OCI-LY7 (cell line): Measurements from ENCODE around the gene UBE2N. TPM values are rescaled to one million over a fixed set of nuclear protein-coding genes. Genes with fewer than 3 reads are reported as not detected.
A peak's percentile ranks its signal among the peaks of the same experiment; 100 is the strongest.

Experiments
- BruUV-seq: library from RNA; stranded (reverse); fragments of 400-500 nt; replicated peaks from 2 replicates; lab custom pipeline; 2021; lab: Mats Ljungman, UMichigan
- CTCF ChIA-PET: fragments of 300-600 bp; sonication (Branson Sonifier 250); formaldehyde crosslinking; loops from one replicate; lab custom pipeline; 2022; ENCODE audit warnings: antibody characterized with exemption; ENCODE audit not compliant: unreplicated experiment; lab: Charles Lee
- POLR2A ChIA-PET: fragments of 300-600 bp; sonication (Branson Sonifier 250); formaldehyde crosslinking; loops from one replicate; lab custom pipeline; 2022; ENCODE audit warnings: antibody characterized with exemption; lab: Charles Lee
- DNase-seq: peaks from one replicate; pipeline ENCODE4 v3.0.0-alpha.2; 2015; ENCODE audit warnings: low spot score
- H2AFZ ChIP-seq: fragments of 200-600 bp; sonication (generic), shearing (Covaris generic); 2 replicates; pipeline ENCODE4 v1.6.1; 2014; ENCODE audit warnings: mild to moderate bottlenecking, antibody characterized with exemption, low read length, moderate library complexity
- H3K27ac ChIP-seq: fragments of 200-600 bp; sonication (generic); 2 replicates; pipeline ENCODE4 v1.5.1; 2014; ENCODE audit warnings: mixed run types, low read depth, mild to moderate bottlenecking, moderate library complexity, low read length, inconsistent platforms; ENCODE audit not compliant: poor library complexity, severe bottlenecking
- H3K36me3 ChIP-seq: fragments of 200-600 bp; sonication (generic); 2 replicates; pipeline ENCODE4 v1.6.1; 2014; ENCODE audit warnings: mild to moderate bottlenecking, antibody characterized with exemption, low read length, moderate library complexity, mixed read lengths; ENCODE audit not compliant: insufficient read depth
- H3K4me1 ChIP-seq: fragments of 200-600 bp; sonication (generic); 2 replicates; pipeline ENCODE4 v1.5.1; 2014; ENCODE audit warnings: mild to moderate bottlenecking, low read length; ENCODE audit not compliant: insufficient read depth, poor library complexity, severe bottlenecking
- H3K4me2 ChIP-seq: fragments of 200-600 bp; sonication (generic); 2 replicates; pipeline ENCODE4 v1.6.1; 2014; ENCODE audit warnings: mild to moderate bottlenecking, low read length
- H3K4me3 ChIP-seq: fragments of 200-600 bp; sonication (generic); 2 replicates; pipeline ENCODE4 v1.5.1; 2014; ENCODE audit warnings: mild to moderate bottlenecking, low read depth, low read length; ENCODE audit not compliant: poor library complexity, severe bottlenecking
- H3K79me2 ChIP-seq: fragments of 200-600 bp; sonication (generic); 2 replicates; pipeline ENCODE4 v1.6.1; 2016; ENCODE audit warnings: low read depth, mild to moderate bottlenecking, low read length, moderate library complexity, mixed read lengths; ENCODE audit not compliant: insufficient read depth
- H3K9me2 ChIP-seq: fragments of 200-600 bp; sonication (generic); 2 replicates; pipeline ENCODE4 v1.6.1; 2016; ENCODE audit warnings: mild to moderate bottlenecking, low read length, mixed read lengths; ENCODE audit not compliant: insufficient read depth
- H3K9me3 ChIP-seq: fragments of 200-600 bp; sonication (generic); 2 replicates; pipeline ENCODE4 v1.6.1; 2014; ENCODE audit warnings: mild to moderate bottlenecking, mixed run types, low read length, mixed read lengths
- H4K20me1 ChIP-seq: fragments of 200-600 bp; sonication (generic); 2 replicates; pipeline ENCODE4 v1.6.1; 2014; ENCODE audit warnings: mild to moderate bottlenecking, antibody characterized with exemption, low read length, moderate library complexity, mixed read lengths; ENCODE audit not compliant: insufficient read depth
- EZH2phosphoT487 ChIP-seq: fragments of 200-600 bp; sonication (generic); IDR thresholded peaks from 2 replicates; pipeline ENCODE4 v1.6.1; 2018; ENCODE audit warnings: low read depth, borderline replicate concordance, mild to moderate bottlenecking, mixed run types, antibody characterized with exemption, low read length, moderate library complexity, mixed read lengths
- intact Hi-C: fragments of 100-400 bp; cut with micrococcal nuclease; formaldehyde crosslinking; loops from one replicate; pipeline ENCODE4 v1.10.0; 2022; ENCODE audit not compliant: unreplicated experiment
- total RNA-seq, 2 experiments: library from RNA; depleted of rRNA in 1 of 2; stranded (reverse); fragments of >200 nt in 1 of 2; shearing (Covaris generic) in 1 of 2; gene quantifications; 2 replicates each; pipeline ENCODE4 v1.2.3, GENCODE V29; 2014 to 2022
- TF ChIP-seq, protein P1 (sequence below): fragments of 200-600 bp; sonication (generic); conservative IDR thresholded peaks from 2 replicates; pipeline ENCODE4 v1.5.1; 2014; ENCODE audit warnings: mild to moderate bottlenecking, antibody characterized with exemption, low read length, moderate library complexity, mixed read lengths

UBE2N gene
- total RNA-seq, 2 experiments from 2014 or later, result 153 to 214 TPM

DNA sequence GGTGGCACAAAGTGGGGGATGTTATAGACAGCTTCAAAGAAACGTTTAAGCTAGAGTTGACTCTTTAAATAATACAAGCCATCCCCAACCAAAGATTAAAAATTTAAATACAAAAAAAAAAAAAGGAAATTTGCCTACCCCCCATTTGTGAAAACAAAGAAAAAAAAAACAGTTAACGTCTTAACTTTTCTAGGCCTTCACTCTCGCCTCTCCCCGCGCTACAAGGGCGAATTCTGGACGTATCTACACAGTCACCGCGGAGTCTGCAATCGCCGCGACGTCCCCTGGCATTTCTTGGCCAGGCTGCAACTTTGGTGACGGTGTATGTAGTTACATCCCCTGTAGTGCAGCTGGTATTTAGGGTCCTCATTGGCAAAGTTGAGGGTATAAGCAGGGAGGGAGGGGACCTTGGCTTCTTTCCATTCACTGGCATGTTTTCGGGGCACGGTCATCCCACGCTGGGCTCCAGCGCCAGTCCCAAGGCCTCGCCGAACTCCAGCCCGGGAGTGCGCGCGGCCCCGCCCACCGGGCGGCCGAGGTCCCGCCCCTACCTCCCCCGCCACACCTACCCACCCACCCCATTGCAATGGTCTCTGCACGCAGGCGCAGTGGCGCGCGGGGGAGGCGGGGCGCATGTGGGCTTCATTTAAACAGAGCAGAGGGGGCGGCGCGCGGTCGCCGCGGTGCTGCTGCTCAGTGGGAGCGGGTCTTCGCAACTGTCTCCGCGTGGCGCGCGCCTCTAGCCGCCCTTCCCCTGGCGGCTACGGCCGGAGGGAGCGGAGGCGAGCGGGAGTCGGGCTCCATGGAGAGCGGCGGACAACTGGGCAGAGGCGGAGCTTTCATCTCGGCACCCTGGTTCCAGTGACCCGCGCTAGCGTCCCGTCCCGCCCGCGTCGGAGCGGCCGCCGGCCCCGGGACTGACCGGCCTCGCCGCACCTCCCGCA, 64.2 kb downstream of the UBE2N start, which contains the start of gene NUDT4:
Gene NUDT4 (plus strand): TSS at position 674 of the 944 bp plus-strand sequence. CDS start 398 bp downstream, outside the sequence.
- BruUV-seq, result no TSS peak

GRCh38 chr12:93376436-93377251, 65.1 kb downstream of the UBE2N start:
- H4K20me1 ChIP-seq, result peaks cover 26% of the 10 kb centered on the region
- peak overlapping the region; percentile 71; the same call in 1 of the 2 replicates for H2AFZ ChIP-seq
- DNase-seq, result no peak
- 0 out of 2 replicates have a peak overlapping the region, but pooled peaks have one; percentile 67 for H3K4me2 ChIP-seq
- peaks cover 23% of the 10 kb centered on the region for H3K4me1 ChIP-seq
- TF ChIP-seq, protein P1, sequence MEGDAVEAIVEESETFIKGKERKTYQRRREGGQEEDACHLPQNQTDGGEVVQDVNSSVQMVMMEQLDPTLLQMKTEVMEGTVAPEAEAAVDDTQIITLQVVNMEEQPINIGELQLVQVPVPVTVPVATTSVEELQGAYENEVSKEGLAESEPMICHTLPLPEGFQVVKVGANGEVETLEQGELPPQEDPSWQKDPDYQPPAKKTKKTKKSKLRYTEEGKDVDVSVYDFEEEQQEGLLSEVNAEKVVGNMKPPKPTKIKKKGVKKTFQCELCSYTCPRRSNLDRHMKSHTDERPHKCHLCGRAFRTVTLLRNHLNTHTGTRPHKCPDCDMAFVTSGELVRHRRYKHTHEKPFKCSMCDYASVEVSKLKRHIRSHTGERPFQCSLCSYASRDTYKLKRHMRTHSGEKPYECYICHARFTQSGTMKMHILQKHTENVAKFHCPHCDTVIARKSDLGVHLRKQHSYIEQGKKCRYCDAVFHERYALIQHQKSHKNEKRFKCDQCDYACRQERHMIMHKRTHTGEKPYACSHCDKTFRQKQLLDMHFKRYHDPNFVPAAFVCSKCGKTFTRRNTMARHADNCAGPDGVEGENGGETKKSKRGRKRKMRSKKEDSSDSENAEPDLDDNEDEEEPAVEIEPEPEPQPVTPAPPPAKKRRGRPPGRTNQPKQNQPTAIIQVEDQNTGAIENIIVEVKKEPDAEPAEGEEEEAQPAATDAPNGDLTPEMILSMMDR, result no peak
- no peak for TF ChIP-seq EZH2phosphoT487
- H3K9me2 ChIP-seq, result no peaks in the 10 kb centered on the region
- BruUV-seq, result no TSS peak
- intact Hi-C loops, result loop anchor here (5.0 kb wide), 1 partner anchor 129 kb away; no protein-coding TSS in a partner anchor
- H3K36me3 ChIP-seq, result peaks cover 4% of the 10 kb centered on the region; the same call in 1 of the 2 replicates
- no peak overlapping the region for H3K4me3 ChIP-seq
- ChIA-PET POLR2A (interaction anchor here (0.7 to 1.5 kb wide), 3 partner anchors 13 to 232 kb away, joined by 4 to 12 read pairs (median 6); no protein-coding TSS in a partner anchor), CTCF (no interaction called here)
- H3K9me3 ChIP-seq, result no peaks in the 10 kb centered on the region
- H3K79me2 ChIP-seq, result peaks cover 33% of the 10 kb centered on the region
- no peak overlapping the region for H3K27ac ChIP-seq

More for the DNA sequence above, 64.2 kb downstream of the UBE2N start, which contains the start of gene NUDT4:
- peak within 1 kb of the TSS; percentile 71 for H2AFZ ChIP-seq
- peaks cover 4% of the 10 kb centered on the region; the same call in 1 of the 2 replicates for H3K36me3 ChIP-seq
- H3K4me2 ChIP-seq, result peak within 1 kb of the TSS; percentile 78
- H3K9me3 ChIP-seq, result no peaks in the 10 kb centered on the region
- POLR2A ChIA-PET, result interaction anchor here (0.7 to 1.5 kb wide), 4 partner anchors 14 to 231 kb away, joined by 4 to 12 read pairs (median 5); no protein-coding TSS in a partner anchor
- peaks cover 27% of the 10 kb centered on the region for H4K20me1 ChIP-seq
- peak; percentile 95 for DNase-seq
- CTCF ChIA-PET, result no interaction called here
- intact Hi-C loops, result loop anchor here (2.0 to 5.0 kb wide), 2 partner anchors 130 to 449 kb away; partner anchors contain the start of gene EEA1
- H3K27ac ChIP-seq, result peak within 1 kb of the TSS; percentile 71
- peaks cover 23% of the 10 kb centered on the region for H3K4me1 ChIP-seq
- TF ChIP-seq, protein P1, result no peak
- TF ChIP-seq EZH2phosphoT487, result no peak
- peak within 1 kb of the TSS; percentile 75 for H3K4me3 ChIP-seq
- H3K79me2 ChIP-seq, result peaks cover 42% of the 10 kb centered on the region
- H3K9me2 ChIP-seq, result no peaks in the 10 kb centered on the region
